Adrenal gland (tissue), 5 donors: Measurements from ENCODE around the gene GPRASP2.

Experiments used
- POLR2A ChIP-seq, 2 donors: fragments of 450-650 bp; IDR thresholded peaks; one replicate each; pipeline ENCODE4 v1.6.1; 2017; ENCODE audit warnings: antibody characterized with exemption in 2 of 2, mild to moderate bottlenecking in 2 of 2, moderate library complexity in 1 of 2
- TF ChIP-seq, protein P1 (sequence below), 6 experiments: fragments of 450-650 bp in 4 of 6; fragments of 200-600 bp in 2 of 6; sonication (generic) in 1 of 6; IDR thresholded peaks; 1 replicate in 5 of 6; 2 replicates in 1 of 6; pipeline versions ENCODE4 v1.5.1 to v1.8.0; 2016 to 2021; ENCODE audit warnings: antibody characterized with exemption in 6 of 6, mild to moderate bottlenecking in 2 of 6, moderate library complexity in 1 of 6
- donor health status: DM: no; HTN: no; CAD: no.

DNA sequence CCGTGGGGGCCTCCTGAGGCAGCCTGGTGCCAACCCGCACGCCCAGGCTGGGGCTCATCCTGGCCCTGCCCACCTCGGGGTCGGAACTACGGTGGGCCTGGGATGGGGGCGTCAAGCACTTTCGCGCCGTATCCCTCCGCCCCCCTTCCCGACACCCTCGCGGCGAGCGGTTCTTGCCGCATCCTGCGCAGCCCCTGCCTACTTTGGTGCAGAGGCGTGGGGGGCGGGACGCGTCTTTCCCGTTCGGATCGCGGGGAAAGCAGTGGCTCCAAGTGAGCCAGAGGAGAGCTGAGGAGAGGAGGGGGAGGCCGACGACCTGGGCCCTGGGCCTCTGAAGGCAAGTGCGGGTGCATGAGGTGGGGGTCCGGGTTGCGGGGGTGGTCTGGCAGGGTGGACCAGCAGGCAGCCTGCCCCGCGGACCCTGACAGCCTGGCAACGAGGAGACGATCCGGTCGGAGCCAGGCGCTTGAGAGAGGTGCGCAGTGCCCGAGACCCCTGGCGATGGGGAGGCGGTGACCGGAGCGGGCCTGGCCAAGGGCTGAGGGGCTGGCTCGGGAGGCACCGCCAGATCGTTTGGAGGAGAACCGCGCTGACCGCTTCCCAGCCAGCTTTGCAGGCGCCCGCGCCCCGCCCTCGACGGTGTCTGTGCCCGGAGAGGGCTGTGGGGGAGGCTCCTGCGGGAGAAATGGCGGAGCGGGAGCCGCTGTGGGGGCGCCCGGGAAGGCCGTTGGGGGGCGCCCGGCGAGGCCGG is at the start of gene GPRASP2:
- TF ChIP-seq, protein P1, sequence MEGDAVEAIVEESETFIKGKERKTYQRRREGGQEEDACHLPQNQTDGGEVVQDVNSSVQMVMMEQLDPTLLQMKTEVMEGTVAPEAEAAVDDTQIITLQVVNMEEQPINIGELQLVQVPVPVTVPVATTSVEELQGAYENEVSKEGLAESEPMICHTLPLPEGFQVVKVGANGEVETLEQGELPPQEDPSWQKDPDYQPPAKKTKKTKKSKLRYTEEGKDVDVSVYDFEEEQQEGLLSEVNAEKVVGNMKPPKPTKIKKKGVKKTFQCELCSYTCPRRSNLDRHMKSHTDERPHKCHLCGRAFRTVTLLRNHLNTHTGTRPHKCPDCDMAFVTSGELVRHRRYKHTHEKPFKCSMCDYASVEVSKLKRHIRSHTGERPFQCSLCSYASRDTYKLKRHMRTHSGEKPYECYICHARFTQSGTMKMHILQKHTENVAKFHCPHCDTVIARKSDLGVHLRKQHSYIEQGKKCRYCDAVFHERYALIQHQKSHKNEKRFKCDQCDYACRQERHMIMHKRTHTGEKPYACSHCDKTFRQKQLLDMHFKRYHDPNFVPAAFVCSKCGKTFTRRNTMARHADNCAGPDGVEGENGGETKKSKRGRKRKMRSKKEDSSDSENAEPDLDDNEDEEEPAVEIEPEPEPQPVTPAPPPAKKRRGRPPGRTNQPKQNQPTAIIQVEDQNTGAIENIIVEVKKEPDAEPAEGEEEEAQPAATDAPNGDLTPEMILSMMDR (IDR thresholded peaks at IDR 0.05) = no peak
- TF ChIP-seq POLR2A (IDR thresholded peaks at IDR 0.05) = no peak
